ENCODE measurements around the gene LYZL4. TPM values are rescaled to one million over a fixed set of nuclear protein-coding genes. Genes with fewer than 3 reads are reported as not detected.
A peak's percentile ranks its signal among the peaks of the same experiment; 100 is the strongest.

Gene LYZL4
- total and polyA plus RNA-seq, 4 donors = not detected

DNA sequence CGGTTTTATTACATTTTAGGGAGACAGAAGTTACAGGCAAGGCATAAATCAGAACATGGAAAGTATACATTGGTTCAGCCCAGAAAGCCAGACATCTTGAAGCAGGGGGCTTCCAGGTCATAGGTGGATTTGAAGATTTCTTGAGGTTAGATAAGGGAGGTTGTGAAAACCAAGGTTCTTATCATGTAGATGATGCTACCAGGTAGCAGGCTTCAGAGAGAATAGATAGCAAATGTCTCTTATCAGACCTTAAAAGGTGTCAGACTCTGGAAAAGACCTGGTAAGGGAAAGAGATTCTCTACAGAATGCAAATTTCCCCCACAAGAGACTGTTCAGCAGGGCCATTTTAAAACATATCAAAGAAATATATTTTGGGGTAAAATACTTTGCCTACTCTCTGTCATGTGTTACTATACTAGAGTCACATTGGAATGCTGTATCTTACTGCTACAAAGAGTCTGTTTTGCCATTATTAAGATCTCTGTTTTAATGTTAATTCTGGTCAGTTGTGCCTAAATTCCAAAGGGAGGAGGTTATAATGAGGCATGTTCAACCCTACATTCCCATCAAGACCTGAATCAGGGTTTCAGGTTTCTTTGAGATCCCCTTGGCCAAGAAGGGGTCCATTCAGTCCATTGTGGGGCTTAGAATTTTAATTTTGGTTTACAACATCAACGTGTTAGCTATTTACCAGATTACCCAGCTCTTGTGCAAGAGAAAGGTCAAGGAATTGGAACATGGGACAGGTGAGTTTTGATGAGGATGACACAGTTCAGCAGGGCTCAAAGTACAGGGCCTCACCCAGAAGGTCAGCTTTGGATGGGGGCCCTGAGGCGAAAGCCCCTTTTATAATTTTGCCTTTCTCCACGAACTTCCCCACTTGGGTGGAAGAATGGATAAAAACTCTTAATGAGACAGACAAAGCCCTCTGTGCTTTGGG lies 36.0 kb upstream of the LYZL4 start:
- Histone ChIP-seq H3K4me1 (ENCODE audit: control insufficient read depth in 4 of 4, insufficient read depth in 4 of 4, low read length in 3 of 4) (no peaks in the 10 kb centered on the region), H3K36me3 (ENCODE audit: control insufficient read depth in 4 of 4, insufficient read depth in 3 of 4, low read depth in 1 of 4, low read length in 3 of 4) (no peaks in the 10 kb centered on the region), H3K9me3 (ENCODE audit: control insufficient read depth in 4 of 4, low read length in 3 of 4) (no peaks in the 10 kb centered on the region), H3K9ac (ENCODE audit: low read depth in 1 of 2, low read length in 2 of 2) (no peak overlapping the region), H3K27me3 (ENCODE audit: control insufficient read depth in 4 of 4, insufficient read depth in 4 of 4, low read length in 3 of 4) (no peaks in the 10 kb centered on the region), H3K27ac (ENCODE audit: low read depth in 1 of 2, low read length in 2 of 2) (no peak overlapping the region), H3K4me3 (ENCODE audit: low read depth in 1 of 3, low read length in 3 of 3) (no peak overlapping the region)
- TF ChIP-seq RXRA (IDR thresholded peaks at IDR 0.05) (peak in 1 of 2 donors; percentile 46), FOXA1 (IDR thresholded peaks at IDR 0.05) (no peak), HNF4A (conservative IDR thresholded peaks at IDR 0.05) (peak; percentile 61 to 62), TAF1 (conservative IDR thresholded peaks at IDR 0.05) (no peak)
- WGBS = 66% methylated on average over 4 of the region's 4 CpGs
- no peak for DNase-seq (ENCODE audit: low spot score)

DNA sequence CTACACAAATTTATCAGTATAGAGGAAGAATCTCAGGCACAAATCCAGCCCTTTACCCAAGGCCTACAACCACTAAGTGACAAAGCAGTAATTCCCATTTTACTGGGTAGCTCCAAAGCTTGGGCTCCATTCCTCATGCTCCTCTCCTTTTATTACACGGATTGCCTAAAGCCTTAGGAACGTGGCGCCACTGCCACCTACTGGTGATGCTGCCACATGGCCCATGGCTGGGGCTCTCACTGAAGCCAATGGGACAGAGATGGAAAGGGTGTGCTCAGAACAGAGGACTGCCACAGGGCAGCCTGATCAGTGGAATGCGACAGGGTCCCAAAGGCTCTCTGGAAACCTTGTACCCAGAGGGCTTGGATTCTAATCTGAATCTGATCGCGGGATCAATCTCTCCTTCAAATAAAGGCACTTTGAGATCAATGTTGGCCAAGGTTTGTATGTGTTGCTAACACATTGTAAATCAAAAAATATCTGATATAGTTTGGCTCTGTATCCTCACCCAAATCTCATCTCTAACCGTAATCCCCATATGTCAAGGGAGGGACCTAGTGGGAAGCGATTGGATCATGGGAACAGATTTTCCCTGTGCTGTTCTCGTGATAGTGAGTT lies 33.5 kb upstream of the LYZL4 start:
- no peak for TF ChIP-seq RXRA (IDR thresholded peaks at IDR 0.05)
- TF ChIP-seq HNF4G (IDR thresholded peaks at IDR 0.05) = no peak
- TF ChIP-seq HNF4A (conservative IDR thresholded peaks at IDR 0.05) = no peak
- TF ChIP-seq, protein P1, sequence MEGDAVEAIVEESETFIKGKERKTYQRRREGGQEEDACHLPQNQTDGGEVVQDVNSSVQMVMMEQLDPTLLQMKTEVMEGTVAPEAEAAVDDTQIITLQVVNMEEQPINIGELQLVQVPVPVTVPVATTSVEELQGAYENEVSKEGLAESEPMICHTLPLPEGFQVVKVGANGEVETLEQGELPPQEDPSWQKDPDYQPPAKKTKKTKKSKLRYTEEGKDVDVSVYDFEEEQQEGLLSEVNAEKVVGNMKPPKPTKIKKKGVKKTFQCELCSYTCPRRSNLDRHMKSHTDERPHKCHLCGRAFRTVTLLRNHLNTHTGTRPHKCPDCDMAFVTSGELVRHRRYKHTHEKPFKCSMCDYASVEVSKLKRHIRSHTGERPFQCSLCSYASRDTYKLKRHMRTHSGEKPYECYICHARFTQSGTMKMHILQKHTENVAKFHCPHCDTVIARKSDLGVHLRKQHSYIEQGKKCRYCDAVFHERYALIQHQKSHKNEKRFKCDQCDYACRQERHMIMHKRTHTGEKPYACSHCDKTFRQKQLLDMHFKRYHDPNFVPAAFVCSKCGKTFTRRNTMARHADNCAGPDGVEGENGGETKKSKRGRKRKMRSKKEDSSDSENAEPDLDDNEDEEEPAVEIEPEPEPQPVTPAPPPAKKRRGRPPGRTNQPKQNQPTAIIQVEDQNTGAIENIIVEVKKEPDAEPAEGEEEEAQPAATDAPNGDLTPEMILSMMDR (IDR thresholded peaks at IDR 0.05; ENCODE audit: low read depth, low read length, missing input control) = peak; percentile 97
- no peak for TF ChIP-seq TAF1 (conservative IDR thresholded peaks at IDR 0.05)
- peak; percentile 98 to 99 for TF ChIP-seq RAD21 (IDR thresholded peaks at IDR 0.05)
- TF ChIP-seq GABPA (IDR thresholded peaks at IDR 0.05 in 1 of 2, conservative IDR thresholded peaks at IDR 0.05 in 1 of 2) = no peak
- no peak for TF ChIP-seq FOXA2 (IDR thresholded peaks at IDR 0.05)
- TF ChIP-seq, protein P2, sequence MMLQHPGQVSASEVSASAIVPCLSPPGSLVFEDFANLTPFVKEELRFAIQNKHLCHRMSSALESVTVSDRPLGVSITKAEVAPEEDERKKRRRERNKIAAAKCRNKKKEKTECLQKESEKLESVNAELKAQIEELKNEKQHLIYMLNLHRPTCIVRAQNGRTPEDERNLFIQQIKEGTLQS (IDR thresholded peaks at IDR 0.05) = no peak
- TF ChIP-seq JUND (IDR thresholded peaks at IDR 0.05) = no peak
- WGBS = 24% methylated on average over 9 of the region's 9 CpGs
- peak; percentile 82 for DNase-seq (ENCODE audit: low spot score)
- no peaks in the 10 kb centered on the region for H3K9me3 ChIP-seq (ENCODE audit: control insufficient read depth in 4 of 4, low read length in 3 of 4)
- H3K36me3 ChIP-seq (ENCODE audit: control insufficient read depth in 4 of 4, insufficient read depth in 3 of 4, low read depth in 1 of 4, low read length in 3 of 4) = no peaks in the 10 kb centered on the region
- no peak overlapping the region for H3K27ac ChIP-seq (ENCODE audit: low read depth in 1 of 2, low read length in 2 of 2)
- peaks cover 0 to 3% (median 0%) of the 10 kb centered on the region in 4 donors for H3K27me3 ChIP-seq (ENCODE audit: control insufficient read depth in 4 of 4, insufficient read depth in 4 of 4, low read length in 3 of 4)
- H3K4me1 ChIP-seq (ENCODE audit: control insufficient read depth in 4 of 4, insufficient read depth in 4 of 4, low read length in 3 of 4) = no peaks in the 10 kb centered on the region
- no peak overlapping the region for H3K9ac ChIP-seq (ENCODE audit: low read depth in 1 of 2, low read length in 2 of 2)
- no peak overlapping the region for H3K4me3 ChIP-seq (ENCODE audit: low read depth in 1 of 3, low read length in 3 of 3)

DNA sequence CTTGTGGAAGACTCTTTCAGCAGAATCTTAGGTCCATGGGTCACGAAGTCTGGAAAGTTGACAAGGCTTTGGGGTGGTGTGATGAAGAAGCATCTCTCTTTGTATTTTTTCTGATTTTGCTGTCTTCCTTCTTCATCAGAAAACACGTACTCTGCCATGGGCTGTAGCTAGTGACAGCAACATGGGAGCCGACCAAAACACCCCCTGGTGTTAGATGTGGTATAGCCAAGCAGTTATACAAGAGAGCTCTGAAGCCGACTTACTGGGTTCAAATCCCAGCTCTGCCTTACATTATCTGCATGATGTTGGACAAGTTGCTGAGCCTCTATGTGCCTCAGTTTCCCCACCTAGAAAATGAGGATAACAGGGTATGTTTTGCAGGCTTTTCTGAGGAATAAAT lies 32.9 kb upstream of the LYZL4 start:
- H3K9me3 ChIP-seq (ENCODE audit: control insufficient read depth in 4 of 4, low read length in 3 of 4) = no peaks in the 10 kb centered on the region
- H3K27me3 ChIP-seq (ENCODE audit: control insufficient read depth in 4 of 4, insufficient read depth in 4 of 4, low read length in 3 of 4) = peaks cover 0 to 3% (median 0%) of the 10 kb centered on the region in 4 donors
- no peaks in the 10 kb centered on the region for H3K4me1 ChIP-seq (ENCODE audit: control insufficient read depth in 4 of 4, insufficient read depth in 4 of 4, low read length in 3 of 4)
- H3K9ac ChIP-seq (ENCODE audit: low read depth in 1 of 2, low read length in 2 of 2) = no peak overlapping the region
- 75% methylated on average over 4 of the region's 4 CpGs for WGBS
- H3K27ac ChIP-seq (ENCODE audit: low read depth in 1 of 2, low read length in 2 of 2) = no peak overlapping the region
- DNase-seq (ENCODE audit: low spot score) = no peak
- no peak overlapping the region for H3K4me3 ChIP-seq (ENCODE audit: low read depth in 1 of 3, low read length in 3 of 3)
- no peaks in the 10 kb centered on the region for H3K36me3 ChIP-seq (ENCODE audit: control insufficient read depth in 4 of 4, insufficient read depth in 3 of 4, low read depth in 1 of 4, low read length in 3 of 4)
- no peak for TF ChIP-seq FOXA1 (IDR thresholded peaks at IDR 0.05)
- no peak for TF ChIP-seq YY1 (IDR thresholded peaks at IDR 0.05)
- no peak for TF ChIP-seq RAD21 (IDR thresholded peaks at IDR 0.05)
- no peak for TF ChIP-seq FOXA2 (IDR thresholded peaks at IDR 0.05)
- TF ChIP-seq HNF4A (conservative IDR thresholded peaks at IDR 0.05) = no peak
- TF ChIP-seq, protein P3, sequence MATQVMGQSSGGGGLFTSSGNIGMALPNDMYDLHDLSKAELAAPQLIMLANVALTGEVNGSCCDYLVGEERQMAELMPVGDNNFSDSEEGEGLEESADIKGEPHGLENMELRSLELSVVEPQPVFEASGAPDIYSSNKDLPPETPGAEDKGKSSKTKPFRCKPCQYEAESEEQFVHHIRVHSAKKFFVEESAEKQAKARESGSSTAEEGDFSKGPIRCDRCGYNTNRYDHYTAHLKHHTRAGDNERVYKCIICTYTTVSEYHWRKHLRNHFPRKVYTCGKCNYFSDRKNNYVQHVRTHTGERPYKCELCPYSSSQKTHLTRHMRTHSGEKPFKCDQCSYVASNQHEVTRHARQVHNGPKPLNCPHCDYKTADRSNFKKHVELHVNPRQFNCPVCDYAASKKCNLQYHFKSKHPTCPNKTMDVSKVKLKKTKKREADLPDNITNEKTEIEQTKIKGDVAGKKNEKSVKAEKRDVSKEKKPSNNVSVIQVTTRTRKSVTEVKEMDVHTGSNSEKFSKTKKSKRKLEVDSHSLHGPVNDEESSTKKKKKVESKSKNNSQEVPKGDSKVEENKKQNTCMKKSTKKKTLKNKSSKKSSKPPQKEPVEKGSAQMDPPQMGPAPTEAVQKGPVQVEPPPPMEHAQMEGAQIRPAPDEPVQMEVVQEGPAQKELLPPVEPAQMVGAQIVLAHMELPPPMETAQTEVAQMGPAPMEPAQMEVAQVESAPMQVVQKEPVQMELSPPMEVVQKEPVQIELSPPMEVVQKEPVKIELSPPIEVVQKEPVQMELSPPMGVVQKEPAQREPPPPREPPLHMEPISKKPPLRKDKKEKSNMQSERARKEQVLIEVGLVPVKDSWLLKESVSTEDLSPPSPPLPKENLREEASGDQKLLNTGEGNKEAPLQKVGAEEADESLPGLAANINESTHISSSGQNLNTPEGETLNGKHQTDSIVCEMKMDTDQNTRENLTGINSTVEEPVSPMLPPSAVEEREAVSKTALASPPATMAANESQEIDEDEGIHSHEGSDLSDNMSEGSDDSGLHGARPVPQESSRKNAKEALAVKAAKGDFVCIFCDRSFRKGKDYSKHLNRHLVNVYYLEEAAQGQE (IDR thresholded peaks at IDR 0.05) = no peak
- no peak for TF ChIP-seq GABPA (IDR thresholded peaks at IDR 0.05 in 1 of 2, conservative IDR thresholded peaks at IDR 0.05 in 1 of 2)
- TF ChIP-seq, protein P1 (IDR thresholded peaks at IDR 0.05; ENCODE audit: low read depth, low read length, missing input control) = no peak
- no peak for TF ChIP-seq NR2F2 (IDR thresholded peaks at IDR 0.05)
- TF ChIP-seq, protein P4, sequence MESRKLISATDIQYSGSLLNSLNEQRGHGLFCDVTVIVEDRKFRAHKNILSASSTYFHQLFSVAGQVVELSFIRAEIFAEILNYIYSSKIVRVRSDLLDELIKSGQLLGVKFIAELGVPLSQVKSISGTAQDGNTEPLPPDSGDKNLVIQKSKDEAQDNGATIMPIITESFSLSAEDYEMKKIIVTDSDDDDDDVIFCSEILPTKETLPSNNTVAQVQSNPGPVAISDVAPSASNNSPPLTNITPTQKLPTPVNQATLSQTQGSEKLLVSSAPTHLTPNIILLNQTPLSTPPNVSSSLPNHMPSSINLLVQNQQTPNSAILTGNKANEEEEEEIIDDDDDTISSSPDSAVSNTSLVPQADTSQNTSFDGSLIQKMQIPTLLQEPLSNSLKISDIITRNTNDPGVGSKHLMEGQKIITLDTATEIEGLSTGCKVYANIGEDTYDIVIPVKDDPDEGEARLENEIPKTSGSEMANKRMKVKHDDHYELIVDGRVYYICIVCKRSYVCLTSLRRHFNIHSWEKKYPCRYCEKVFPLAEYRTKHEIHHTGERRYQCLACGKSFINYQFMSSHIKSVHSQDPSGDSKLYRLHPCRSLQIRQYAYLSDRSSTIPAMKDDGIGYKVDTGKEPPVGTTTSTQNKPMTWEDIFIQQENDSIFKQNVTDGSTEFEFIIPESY (IDR thresholded peaks at IDR 0.05) = no peak

All from liver (tissue), 9 donors.